ENCODE measurements around the gene C21orf91. TPM values are rescaled to one million over a fixed set of nuclear protein-coding genes. Genes with fewer than 3 reads are reported as not detected.

The C21orf91 gene
- total RNA-seq, 4 donors from 2014 or later = 10.2 to 14.5 (median 12.3) TPM

- WGBS, 2 donors (ENCODE audit: low coverage in 1 of 2) = 63% methylated on average over 9 of the region's 9 CpGs
- no peak for ATAC-seq
- peak overlapping the region; percentile 38 to 48 for H3K4me3 ChIP-seq
Observed at GRCh38 chr21:17793246-17794123, 25.7 kb downstream of the C21orf91 start.

DNA sequence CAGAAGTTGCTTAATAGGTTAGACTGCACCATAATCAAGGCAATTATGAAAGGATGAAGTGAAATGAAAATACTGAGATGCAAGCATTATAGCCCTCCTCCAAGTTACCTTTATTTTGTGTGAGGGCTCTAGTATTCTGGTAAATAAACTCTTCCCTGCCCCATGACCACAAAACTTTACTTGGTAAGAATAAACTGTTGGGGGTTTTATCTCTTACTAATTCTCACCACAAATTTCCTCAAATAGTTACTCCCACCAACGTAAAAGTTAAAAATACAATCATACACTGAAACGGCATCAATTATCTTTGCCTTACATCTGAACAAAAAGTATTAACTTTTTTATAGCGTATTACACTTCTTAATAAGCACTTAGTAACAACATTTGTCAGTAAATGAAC is 29.5 kb downstream of the C21orf91 start:
- H3K27ac ChIP-seq = no peak overlapping the region
- 82 to 85% methylated on average over 3 of the region's 3 CpGs for WGBS, 2 donors (ENCODE audit: low coverage in 1 of 2)
- TF ChIP-seq, protein P1, sequence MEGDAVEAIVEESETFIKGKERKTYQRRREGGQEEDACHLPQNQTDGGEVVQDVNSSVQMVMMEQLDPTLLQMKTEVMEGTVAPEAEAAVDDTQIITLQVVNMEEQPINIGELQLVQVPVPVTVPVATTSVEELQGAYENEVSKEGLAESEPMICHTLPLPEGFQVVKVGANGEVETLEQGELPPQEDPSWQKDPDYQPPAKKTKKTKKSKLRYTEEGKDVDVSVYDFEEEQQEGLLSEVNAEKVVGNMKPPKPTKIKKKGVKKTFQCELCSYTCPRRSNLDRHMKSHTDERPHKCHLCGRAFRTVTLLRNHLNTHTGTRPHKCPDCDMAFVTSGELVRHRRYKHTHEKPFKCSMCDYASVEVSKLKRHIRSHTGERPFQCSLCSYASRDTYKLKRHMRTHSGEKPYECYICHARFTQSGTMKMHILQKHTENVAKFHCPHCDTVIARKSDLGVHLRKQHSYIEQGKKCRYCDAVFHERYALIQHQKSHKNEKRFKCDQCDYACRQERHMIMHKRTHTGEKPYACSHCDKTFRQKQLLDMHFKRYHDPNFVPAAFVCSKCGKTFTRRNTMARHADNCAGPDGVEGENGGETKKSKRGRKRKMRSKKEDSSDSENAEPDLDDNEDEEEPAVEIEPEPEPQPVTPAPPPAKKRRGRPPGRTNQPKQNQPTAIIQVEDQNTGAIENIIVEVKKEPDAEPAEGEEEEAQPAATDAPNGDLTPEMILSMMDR (IDR thresholded peaks at IDR 0.05) = no peak
- TF ChIP-seq POLR2AphosphoS5 (IDR thresholded peaks at IDR 0.05) (no peak), POLR2A (IDR thresholded peaks at IDR 0.05) (no peak), EP300 (IDR thresholded peaks at IDR 0.05) (no peak)
- no peak overlapping the region for H3K4me3 ChIP-seq
- H3K9me3 ChIP-seq = no peaks in the 10 kb centered on the region
- H3K36me3 ChIP-seq = peaks cover 0 to 42% of the 10 kb centered on the region in 2 donors
- no peaks in the 10 kb centered on the region for H3K27me3 ChIP-seq
- no peak for ATAC-seq
- peaks cover 0 to 12% (median 3%) of the 10 kb centered on the region in 3 donors for H3K4me1 ChIP-seq

More at GRCh38 chr21:17793246-17794123, 25.7 kb downstream of the C21orf91 start:
- H3K4me1 ChIP-seq = peaks cover 0 to 34% (median 3%) of the 10 kb centered on the region in 3 donors
- no peaks in the 10 kb centered on the region for H3K9me3 ChIP-seq
- no peak for TF ChIP-seq POLR2AphosphoS5 (IDR thresholded peaks at IDR 0.05)
- H3K27me3 ChIP-seq = no peaks in the 10 kb centered on the region
- peak overlapping the region in 3 of 4 donors; percentile 48 to 62 (median 62) for H3K27ac ChIP-seq
- H3K36me3 ChIP-seq = peaks cover 0 to 8% of the 10 kb centered on the region in 2 donors

DNA sequence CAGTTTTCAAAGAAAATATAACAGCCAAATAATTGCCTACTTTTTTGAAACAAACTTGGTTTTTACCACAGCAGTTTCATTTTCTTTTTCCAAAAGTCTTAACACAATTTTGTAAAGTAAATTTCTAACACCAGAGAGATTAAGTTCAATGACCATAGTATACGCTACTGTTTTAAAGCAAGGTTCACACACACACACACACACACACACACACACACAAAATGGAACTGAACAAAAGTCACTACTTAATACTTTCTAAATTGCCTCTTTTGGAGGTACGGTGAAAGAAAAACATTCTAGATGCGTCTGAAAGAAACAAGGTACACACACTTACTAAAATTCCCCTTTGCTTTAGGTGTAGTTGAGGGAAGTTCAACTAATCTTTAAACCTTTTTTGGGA is 30.1 kb downstream of the C21orf91 start:
- TF ChIP-seq, protein P1 (IDR thresholded peaks at IDR 0.05) = no peak
- TF ChIP-seq POLR2AphosphoS5 (IDR thresholded peaks at IDR 0.05) = no peak
- no peak for TF ChIP-seq POLR2A (IDR thresholded peaks at IDR 0.05)
- TF ChIP-seq EP300 (IDR thresholded peaks at IDR 0.05) = no peak
- Histone ChIP-seq H3K4me1 (peaks cover 0 to 6% (median under 1%) of the 10 kb centered on the region in 3 donors), H3K27me3 (no peaks in the 10 kb centered on the region), H3K9me3 (no peaks in the 10 kb centered on the region), H3K27ac (no peak overlapping the region), H3K4me3 (no peak overlapping the region), H3K36me3 (peaks cover 0 to 42% of the 10 kb centered on the region in 2 donors)
- 0 to 54% methylated on average over 1 to 3 of the region's 3 CpGs for WGBS, 2 donors (ENCODE audit: low coverage in 1 of 2)
- no peak for ATAC-seq

- WGBS, 2 donors (ENCODE audit: low coverage in 1 of 2) = 94 to 100% methylated on average over 2 of the region's 2 CpGs
- no peak for ATAC-seq
- H3K36me3 ChIP-seq = peaks cover 0 to 34% of the 10 kb centered on the region in 2 donors
- no peak overlapping the region for H3K27ac ChIP-seq
- H3K4me1 ChIP-seq = no peaks in the 10 kb centered on the region
- no peak for TF ChIP-seq EP300 (IDR thresholded peaks at IDR 0.05)
- no peak for TF ChIP-seq POLR2A (IDR thresholded peaks at IDR 0.05)
- TF ChIP-seq POLR2AphosphoS5 (IDR thresholded peaks at IDR 0.05) = no peak
- TF ChIP-seq, protein P1 (IDR thresholded peaks at IDR 0.05) = no peak
- H3K9me3 ChIP-seq = no peaks in the 10 kb centered on the region
- H3K27me3 ChIP-seq = no peaks in the 10 kb centered on the region
- H3K4me3 ChIP-seq = no peak overlapping the region
Observed at GRCh38 chr21:17786851-17787181, 32.3 kb downstream of the C21orf91 start.

- Histone ChIP-seq H3K27me3 (no peaks in the 10 kb centered on the region), H3K4me3 (no peak overlapping the region), H3K36me3 (peaks cover 0 to 34% of the 10 kb centered on the region in 2 donors), H3K4me1 (no peaks in the 10 kb centered on the region), H3K27ac (no peak overlapping the region), H3K9me3 (no peaks in the 10 kb centered on the region)
- 75 to 100% methylated on average over 2 to 4 of the region's 8 CpGs for WGBS, 2 donors (ENCODE audit: low coverage in 1 of 2)
- ATAC-seq = no peak
- no peak for TF ChIP-seq POLR2A (IDR thresholded peaks at IDR 0.05)
- TF ChIP-seq POLR2AphosphoS5 (IDR thresholded peaks at IDR 0.05) = no peak
- TF ChIP-seq, protein P1 (IDR thresholded peaks at IDR 0.05) = no peak
- TF ChIP-seq EP300 (IDR thresholded peaks at IDR 0.05) = no peak
Observed at GRCh38 chr21:17786071-17786850, 32.9 kb downstream of the C21orf91 start.
